NCI-H2227 treated with DMSO at 0.1 percent for 48 hours (cell line): ENCODE data around the gene PRKG2.

ENCODE experiments used
- DNase-seq: peaks from one replicate; lab custom pipeline; 2025; lab: John Stamatoyannopoulos, UW

The PRKG2 gene

DNA sequence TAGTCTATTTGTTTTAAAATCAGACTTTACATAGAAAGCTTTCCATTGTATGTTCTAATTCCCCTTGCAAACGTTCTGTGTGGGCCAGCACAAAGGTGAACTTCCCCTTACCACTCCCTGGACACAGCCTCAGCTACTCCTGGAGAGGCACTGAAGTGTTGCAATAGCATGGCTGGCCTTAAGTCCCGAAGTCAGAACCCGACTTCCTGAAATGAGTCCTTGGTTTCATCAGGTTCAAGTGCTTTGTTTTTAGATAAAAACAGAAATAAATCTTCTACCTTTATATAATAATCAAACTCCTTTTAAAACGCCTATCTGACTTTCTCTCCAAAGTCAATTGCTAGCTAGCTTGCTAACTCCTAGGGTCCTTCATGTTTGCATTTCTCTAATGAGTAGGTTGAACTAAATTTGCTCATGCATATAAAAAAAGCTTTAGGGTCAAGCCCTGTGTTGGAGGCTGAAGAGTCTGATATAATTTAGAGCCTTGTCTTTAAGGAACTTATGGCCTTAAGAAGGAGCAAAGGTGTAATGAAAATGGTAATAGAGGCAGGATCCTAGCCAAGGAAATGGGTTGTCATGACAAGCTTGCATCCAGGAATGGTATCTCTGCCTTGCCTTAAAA is 175.6 kb downstream of the PRKG2 start:
- DNase-seq, result no peak

- no peak for DNase-seq
These were observed 176.2 kb downstream of the PRKG2 start for GRCh38 chr4:81038636-81039350.
